ENCODE measurements around the gene UNC13D.
A peak's percentile ranks its signal among the peaks of the same experiment; 100 is the strongest.
"Not testable (repeated sequence)": the region's sequence is repeated elsewhere in the genome, so short reads cannot be mapped to it uniquely, and the experiment has no call there.

Gene UNC13D

GRCh38 chr17:75820094-75821080, 23.8 kb downstream of the UNC13D start:
- no peak for DNase-seq (ENCODE audit: low read depth)

GRCh38 chr17:75819678-75820077, 24.5 kb downstream of the UNC13D start:
- DNase-seq (ENCODE audit: low read depth), result no peak

- DNase-seq (ENCODE audit: low read depth), result no peak
Observed at GRCh38 chr17:75819116-75819515, 25.1 kb downstream of the UNC13D start.

- DNase-seq (ENCODE audit: low read depth), result no peak
Observed at GRCh38 chr17:75818326-75818885, 25.8 kb downstream of the UNC13D start.

- DNase-seq (ENCODE audit: low read depth), result no peak
Observed at GRCh38 chr17:75817571-75817970, 26.6 kb downstream of the UNC13D start.

- DNase-seq (ENCODE audit: low read depth), result no peak
Observed at GRCh38 chr17:75816693-75817092, 27.5 kb downstream of the UNC13D start.

GRCh38 chr17:75815399-75815798, 28.8 kb downstream of the UNC13D start:
- DNase-seq (ENCODE audit: low read depth), result no peak

GRCh38 chr17:75814900-75815373, 29.3 kb downstream of the UNC13D start:
- peak; percentile 93 for DNase-seq (ENCODE audit: low read depth)

- DNase-seq (ENCODE audit: low read depth), result no peak
Observed at GRCh38 chr17:75814021-75814395, 30.2 kb downstream of the UNC13D start.

GRCh38 chr17:75813081-75814020, 30.9 kb downstream of the UNC13D start:
- no peak for DNase-seq (ENCODE audit: low read depth)

GRCh38 chr17:75812096-75813013, 31.8 kb downstream of the UNC13D start:
- no peak for DNase-seq (ENCODE audit: low read depth)

GRCh38 chr17:75811174-75811573, 33.0 kb downstream of the UNC13D start:
- DNase-seq (ENCODE audit: low read depth), result no peak

GRCh38 chr17:75810756-75811155, 33.4 kb downstream of the UNC13D start:
- not testable (repeated sequence) for DNase-seq (ENCODE audit: low read depth)

GRCh38 chr17:75810216-75810615, 34.0 kb downstream of the UNC13D start:
- no peak for DNase-seq (ENCODE audit: low read depth)

GRCh38 chr17:75809631-75810111, 34.5 kb downstream of the UNC13D start:
- DNase-seq (ENCODE audit: low read depth), result no peak

- peak; percentile 46 for DNase-seq (ENCODE audit: low read depth)
Observed at GRCh38 chr17:75808905-75809621, 35.1 kb downstream of the UNC13D start.

- DNase-seq (ENCODE audit: low read depth), result no peak
Observed at GRCh38 chr17:75808549-75808904, 35.7 kb downstream of the UNC13D start.

- no peak for DNase-seq (ENCODE audit: low read depth)
Observed at GRCh38 chr17:75807861-75808260, 36.3 kb downstream of the UNC13D start.

- no peak for DNase-seq (ENCODE audit: low read depth)
Observed at GRCh38 chr17:75806822-75807500, 37.2 kb downstream of the UNC13D start.

- no peak for DNase-seq (ENCODE audit: low read depth)
Observed at GRCh38 chr17:75803883-75804282, 40.3 kb downstream of the UNC13D start.
